CD4-positive, alpha-beta T cell (primary cell): Measurements from ENCODE around the gene RNF130. TPM values are rescaled to one million over a fixed set of nuclear protein-coding genes. Genes with fewer than 3 reads are reported as not detected.

Experiments used
- ATAC-seq: fragments of 200-7000 bp; cut with Tn5 transposase; one replicate; pipeline ENCODE4 v1.10.0; 2022; ENCODE audit warnings: mild to moderate bottlenecking; ENCODE audit not compliant: poor library complexity
- CTCF ChIA-PET: fragments of 350-600 bp; sonication (Branson Sonifier 250); formaldehyde crosslinking; loops from one replicate; lab custom pipeline; 2021; ENCODE audit warnings: antibody characterized with exemption, inconsistent platforms; lab: Charles Lee
- POLR2A ChIA-PET: fragments of 350-600 bp; sonication (Branson Sonifier 250); formaldehyde crosslinking; loops from one replicate; lab custom pipeline; 2021; ENCODE audit warnings: antibody characterized with exemption, inconsistent platforms; lab: Charles Lee
- DNase-seq, 14 experiments: peaks; one replicate each; pipeline ENCODE4 v3.0.0-alpha.2; 2013 to 2020; ENCODE audit warnings: mixed read lengths in 2 of 14
- H3K27ac ChIP-seq, 2 donors: one replicate each; pipeline versions ENCODE4 v1.5.1 to v1.7.0; 2013; ENCODE audit warnings: low read length in 2 of 2, low read depth in 1 of 2, mild to moderate bottlenecking in 1 of 2
- H3K27me3 ChIP-seq, 2 experiments: 1 replicate in 1 of 2; 2 replicates in 1 of 2; pipeline versions ENCODE4 v1.6.1 to v1.7.0; 2013; ENCODE audit warnings: low read length in 2 of 2, control low read depth in 1 of 2, mild to moderate bottlenecking in 1 of 2, moderate library complexity in 1 of 2; ENCODE audit not compliant: insufficient read depth in 2 of 2, control insufficient read depth in 1 of 2
- H3K36me3 ChIP-seq: one replicate; pipeline ENCODE4 v1.6.1; 2013; ENCODE audit warnings: low read length, control low read depth; ENCODE audit not compliant: insufficient read depth
- H3K4me1 ChIP-seq: one replicate; pipeline ENCODE4 v1.6.1; 2013; ENCODE audit warnings: low read length, control low read depth; ENCODE audit not compliant: insufficient read depth
- H3K4me3 ChIP-seq: one replicate; pipeline ENCODE4 v1.5.1; 2013; ENCODE audit warnings: mild to moderate bottlenecking, low read length, moderate library complexity
- H3K9me3 ChIP-seq, 2 experiments: 1 replicate in 1 of 2; 2 replicates in 1 of 2; pipeline versions ENCODE4 v1.6.1 to v1.7.0; 2013; ENCODE audit warnings: low read length in 2 of 2, mild to moderate bottlenecking in 2 of 2, control low read depth in 1 of 2, moderate library complexity in 1 of 2; ENCODE audit not compliant: control insufficient read depth in 1 of 2, insufficient read depth in 1 of 2
- H3K27ac Mint-ChIP-seq: one replicate; pipeline ENCODE4 v1.8.0; 2020; ENCODE audit warnings: mixed read lengths
- H3K27me3 Mint-ChIP-seq: one replicate; pipeline ENCODE4 v1.8.0; 2021; ENCODE audit warnings: mixed read lengths
- H3K36me3 Mint-ChIP-seq: one replicate; pipeline ENCODE4 v1.8.0; 2021; ENCODE audit warnings: low read depth, mixed read lengths
- H3K4me1 Mint-ChIP-seq: one replicate; pipeline ENCODE4 v1.8.0; 2021; ENCODE audit warnings: low read depth, mixed read lengths
- H3K4me3 Mint-ChIP-seq: one replicate; pipeline ENCODE4 v1.8.0; 2020; ENCODE audit warnings: mild to moderate bottlenecking, mixed read lengths
- H3K9me3 Mint-ChIP-seq: one replicate; pipeline ENCODE4 v1.8.0; 2020; ENCODE audit warnings: mixed read lengths
- CTCF ChIP-seq: fragments of 200-600 bp; IDR thresholded peaks from one replicate; pipeline ENCODE4 v1.8.0; 2022; ENCODE audit warnings: antibody characterized with exemption, mild to moderate bottlenecking
- intact Hi-C, 2 experiments: fragments of 100-400 bp; cut with DNase I in 1 of 2; cut with micrococcal nuclease in 1 of 2; formaldehyde crosslinking; loops; one replicate each; pipeline versions ENCODE4 v1.15.1 to v1.9.0; 2023 to 2025; cut with DNase I, micrococcal nuclease
- total RNA-seq, 174 experiments: library from RNA in 2 of 174; stranded (reverse) in 2 of 174; gene quantifications; one replicate each; pipeline ENCODE4 v1.2.3 and lab custom pipeline; 2021 to 2026

The RNF130 gene
- total RNA-seq, 2 experiments from 2014 or later: 18.2 to 19.1 TPM

- Histone ChIP-seq H3K4me3 (no peak overlapping the region), H3K9me3 (no peaks in the 10 kb centered on the region), H3K4me1 (no peaks in the 10 kb centered on the region), H3K27me3 (no peaks in the 10 kb centered on the region), H3K27ac (no peak overlapping the region), H3K36me3 (no peaks in the 10 kb centered on the region)
- peaks cover 4% of the 10 kb centered on the region for H3K27me3 Mint-ChIP-seq
- no peak for TF ChIP-seq CTCF
- DNase-seq: peak in 1 of 14 experiments; percentile 5
- H3K9me3 Mint-ChIP-seq: no peaks in the 10 kb centered on the region
- ChIA-PET POLR2A (no interaction called here), CTCF (no interaction called here)
- ATAC-seq: no peak
- no peak overlapping the region for H3K27ac Mint-ChIP-seq
- no peaks in the 10 kb centered on the region for H3K4me1 Mint-ChIP-seq
- no peak overlapping the region for H3K4me3 Mint-ChIP-seq
- no peaks in the 10 kb centered on the region for H3K36me3 Mint-ChIP-seq
- intact Hi-C loops: no loop called here
Measured at GRCh38 chr5:180119031-180119902, 47.7 kb upstream of the RNF130 start.

GRCh38 chr5:180118391-180118791, 46.8 kb upstream of the RNF130 start:
- POLR2A ChIA-PET: no interaction called here
- peaks cover 4% of the 10 kb centered on the region for H3K27me3 Mint-ChIP-seq

GRCh38 chr5:180117000-180117725, 45.6 kb upstream of the RNF130 start:
- Mint-ChIP-seq H3K27me3 (peaks cover 4% of the 10 kb centered on the region), H3K4me1 (no peaks in the 10 kb centered on the region), H3K4me3 (no peak overlapping the region), H3K9me3 (no peaks in the 10 kb centered on the region), H3K27ac (no peak overlapping the region), H3K36me3 (no peaks in the 10 kb centered on the region)
- TF ChIP-seq CTCF: no peak
- DNase-seq: peak in 1 of 14 experiments; percentile 26
- ATAC-seq: no peak
- Histone ChIP-seq H3K27ac (no peak overlapping the region), H3K9me3 (no peaks in the 10 kb centered on the region), H3K4me1 (no peaks in the 10 kb centered on the region), H3K36me3 (no peaks in the 10 kb centered on the region), H3K27me3 (no peaks in the 10 kb centered on the region), H3K4me3 (no peak overlapping the region)
- intact Hi-C loops: no loop called here
- ChIA-PET CTCF (no interaction called here), POLR2A (no interaction called here)

More at GRCh38 chr5:180118391-180118791, 46.8 kb upstream of the RNF130 start:
- no peaks in the 10 kb centered on the region for H3K27me3 ChIP-seq
- Mint-ChIP-seq H3K9me3 (no peaks in the 10 kb centered on the region), H3K4me1 (no peaks in the 10 kb centered on the region), H3K27ac (no peak overlapping the region), H3K4me3 (no peak overlapping the region), H3K36me3 (no peaks in the 10 kb centered on the region)
- no peaks in the 10 kb centered on the region for H3K36me3 ChIP-seq
- no peak overlapping the region for H3K4me3 ChIP-seq
- no peaks in the 10 kb centered on the region for H3K4me1 ChIP-seq
- intact Hi-C loops: no loop called here
- CTCF ChIA-PET: no interaction called here
- H3K9me3 ChIP-seq: no peaks in the 10 kb centered on the region
- H3K27ac ChIP-seq: no peak overlapping the region
- DNase-seq (no peak), ATAC-seq (no peak)
- TF ChIP-seq CTCF: no peak
